ENCODE data around the gene TCF12. TPM values are rescaled to one million over a fixed set of nuclear protein-coding genes. Genes with fewer than 3 reads are reported as not detected.

The TCF12 gene
- total RNA-seq, 2 experiments from 2014 or later: 55.8 to 59.4 TPM

- no peak for DNase-seq
- Mint-ChIP-seq H3K36me3 (peaks cover 2% of the 10 kb centered on the region), H3K4me1 (peaks cover under 1% of the 10 kb centered on the region), H3K27ac (no peak overlapping the region), H3K9me3 (no peaks in the 10 kb centered on the region), H3K27me3 (no peaks in the 10 kb centered on the region), H3K4me3 (no peak overlapping the region)
These were observed 25.1 kb upstream of the TCF12 start for GRCh38 chr15:56893364-56893678.

DNA sequence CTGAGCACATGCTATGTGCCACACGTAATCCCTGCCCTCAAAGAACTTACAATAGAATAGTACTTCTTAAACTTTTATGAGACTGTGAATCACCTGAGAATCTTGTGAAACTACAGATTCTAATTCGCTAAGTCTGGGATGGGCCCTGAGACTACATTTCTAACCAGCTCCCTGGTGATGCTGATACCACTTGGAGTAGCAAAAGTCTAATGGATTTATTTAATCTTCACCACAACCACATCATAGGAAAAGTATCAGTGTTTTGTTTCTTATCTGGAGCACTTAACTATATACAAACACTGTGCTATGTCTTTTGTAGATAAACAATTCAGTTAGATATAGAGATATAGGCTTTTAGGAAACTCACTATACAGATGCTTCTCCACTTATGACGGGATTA, 23.8 kb upstream of the TCF12 start:
- no peak for DNase-seq
- no peaks in the 10 kb centered on the region for H3K27me3 Mint-ChIP-seq
- H3K4me1 Mint-ChIP-seq: no peaks in the 10 kb centered on the region

GRCh38 chr15:56901931-56902330, 16.5 kb upstream of the TCF12 start:
- DNase-seq: no peak
- no peaks in the 10 kb centered on the region for H3K27me3 Mint-ChIP-seq

More for the DNA sequence above, 23.8 kb upstream of the TCF12 start:
- Mint-ChIP-seq H3K36me3 (peaks cover 2% of the 10 kb centered on the region), H3K9me3 (no peaks in the 10 kb centered on the region), H3K27ac (no peak overlapping the region), H3K4me3 (no peak overlapping the region)

GRCh38 chr15:56906766-56907165, 11.7 kb upstream of the TCF12 start:
- Mint-ChIP-seq H3K36me3 (peaks cover 4% of the 10 kb centered on the region), H3K9me3 (peaks cover 2% of the 10 kb centered on the region), H3K4me3 (peak overlapping the region; percentile 58), H3K4me1 (peaks cover 16% of the 10 kb centered on the region), H3K27me3 (no peaks in the 10 kb centered on the region), H3K27ac (no peak overlapping the region)
- DNase-seq: no peak

More at GRCh38 chr15:56901931-56902330, 16.5 kb upstream of the TCF12 start:
- Mint-ChIP-seq H3K9me3 (peaks cover 2% of the 10 kb centered on the region), H3K4me1 (peaks cover 11% of the 10 kb centered on the region), H3K4me3 (no peak overlapping the region), H3K27ac (no peak overlapping the region), H3K36me3 (peaks cover 3% of the 10 kb centered on the region)

DNA sequence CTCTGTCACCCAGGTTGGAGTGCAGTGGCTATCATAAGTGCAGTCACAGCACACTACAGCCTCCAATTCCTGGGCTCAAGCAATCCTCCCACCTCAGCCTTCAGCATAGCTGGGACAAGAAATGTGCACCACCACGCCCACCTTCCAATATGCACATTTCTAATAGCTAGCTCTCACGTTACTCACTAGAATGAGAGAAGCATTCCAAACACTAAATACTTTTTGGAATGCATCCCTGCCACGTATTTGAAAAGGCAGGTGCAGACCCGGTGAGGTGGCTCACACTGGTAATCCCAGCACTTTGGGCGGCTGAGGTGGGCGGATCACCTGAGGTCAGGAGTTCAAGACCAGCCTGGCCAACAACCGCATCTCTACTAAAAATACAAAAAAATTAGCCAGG, 7.6 kb upstream of the TCF12 start:
- no peak overlapping the region for H3K27ac Mint-ChIP-seq
- no peak overlapping the region for H3K4me3 Mint-ChIP-seq
- DNase-seq: no peak
- no peaks in the 10 kb centered on the region for H3K27me3 Mint-ChIP-seq
- H3K36me3 Mint-ChIP-seq: peaks cover 1% of the 10 kb centered on the region
- peaks cover 22% of the 10 kb centered on the region for H3K4me1 Mint-ChIP-seq
- no peaks in the 10 kb centered on the region for H3K9me3 Mint-ChIP-seq

GRCh38 chr15:56913241-56913640, 5.2 kb upstream of the TCF12 start:
- H3K27me3 Mint-ChIP-seq: no peaks in the 10 kb centered on the region
- H3K27ac Mint-ChIP-seq: no peak overlapping the region
- peaks cover 18% of the 10 kb centered on the region for H3K4me1 Mint-ChIP-seq
- no peak for DNase-seq
- H3K36me3 Mint-ChIP-seq: peaks cover 7% of the 10 kb centered on the region
- no peak overlapping the region for H3K4me3 Mint-ChIP-seq
- peaks cover 3% of the 10 kb centered on the region for H3K9me3 Mint-ChIP-seq

DNA sequence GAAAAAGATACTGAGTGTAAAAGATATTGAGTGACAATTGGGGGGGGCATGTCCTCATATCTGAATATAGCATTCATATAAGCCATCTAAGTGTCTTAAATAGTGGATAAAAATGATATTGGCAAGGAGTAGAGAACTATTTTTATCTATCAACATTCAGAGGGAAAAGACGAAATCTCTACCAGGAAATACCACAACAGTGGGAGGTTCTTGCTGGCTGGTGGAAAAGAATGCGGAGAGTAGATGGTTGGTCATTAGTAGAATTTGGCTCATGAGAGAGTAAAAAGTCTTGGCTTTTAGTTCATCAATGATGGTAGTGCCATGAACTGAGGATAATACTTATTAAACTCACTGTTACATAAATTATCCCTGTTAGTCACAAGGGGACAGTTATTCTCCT, 4.8 kb upstream of the TCF12 start:
- H3K27me3 Mint-ChIP-seq: no peaks in the 10 kb centered on the region
- DNase-seq: no peak
- H3K36me3 Mint-ChIP-seq: peaks cover 7% of the 10 kb centered on the region
- peaks cover 3% of the 10 kb centered on the region for H3K9me3 Mint-ChIP-seq
- no peak overlapping the region for H3K27ac Mint-ChIP-seq
- H3K4me1 Mint-ChIP-seq: peaks cover 18% of the 10 kb centered on the region
- no peak overlapping the region for H3K4me3 Mint-ChIP-seq

- H3K27ac Mint-ChIP-seq: no peak overlapping the region
- peaks cover 30% of the 10 kb centered on the region for H3K4me1 Mint-ChIP-seq
- H3K4me3 Mint-ChIP-seq: no peak overlapping the region
- H3K27me3 Mint-ChIP-seq: no peaks in the 10 kb centered on the region
- H3K36me3 Mint-ChIP-seq: peaks cover 14% of the 10 kb centered on the region
- peaks cover 3% of the 10 kb centered on the region for H3K9me3 Mint-ChIP-seq
- no peak for DNase-seq
These were observed 2.6 kb upstream of the TCF12 start for GRCh38 chr15:56915888-56916287.

- no peak for DNase-seq
- Mint-ChIP-seq H3K4me3 (peak overlapping the region; percentile 81), H3K27me3 (no peaks in the 10 kb centered on the region), H3K27ac (peak overlapping the region; percentile 19), H3K9me3 (peaks cover 3% of the 10 kb centered on the region), H3K4me1 (peaks cover 30% of the 10 kb centered on the region), H3K36me3 (peaks cover 15% of the 10 kb centered on the region)
These were observed 1.5 kb upstream of the TCF12 start for GRCh38 chr15:56916825-56917477.

DNA sequence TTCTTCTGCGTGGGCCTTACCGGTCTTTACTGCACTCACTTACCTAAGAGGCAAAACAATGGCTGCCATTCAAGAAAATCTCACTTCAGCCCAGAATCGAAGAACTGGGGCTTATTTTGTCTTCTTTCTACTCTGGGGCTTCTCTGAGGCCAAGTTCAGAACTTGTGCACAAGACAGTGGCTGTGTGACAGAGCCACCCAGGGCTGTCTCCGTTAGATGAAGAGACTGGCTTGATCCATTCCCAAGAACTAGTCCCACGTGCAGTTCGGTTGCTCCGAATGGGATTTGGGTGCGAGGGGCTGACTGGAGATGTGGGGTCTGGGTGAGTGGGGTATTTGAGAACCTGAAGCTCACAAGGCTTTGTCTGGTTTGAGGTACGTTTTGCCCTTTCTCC, 795 bp upstream of the TCF12 start:
- Mint-ChIP-seq H3K9me3 (peaks cover 3% of the 10 kb centered on the region), H3K36me3 (peaks cover 20% of the 10 kb centered on the region), H3K27me3 (no peaks in the 10 kb centered on the region), H3K4me3 (peak overlapping the region; percentile 81), H3K27ac (peak overlapping the region; percentile 84), H3K4me1 (peaks cover 29% of the 10 kb centered on the region)
- no peak for DNase-seq

- H3K4me3 Mint-ChIP-seq: peak overlapping the region; percentile 77
- H3K27ac Mint-ChIP-seq: peak overlapping the region; percentile 78
- H3K4me1 Mint-ChIP-seq: peaks cover 36% of the 10 kb centered on the region
- H3K27me3 Mint-ChIP-seq: no peaks in the 10 kb centered on the region
- H3K36me3 Mint-ChIP-seq: peaks cover 32% of the 10 kb centered on the region
- H3K9me3 Mint-ChIP-seq: peaks cover 3% of the 10 kb centered on the region
- DNase-seq: peak; percentile 64
These were observed 676 bp downstream of the TCF12 start for GRCh38 chr15:56919031-56919608.

DNA sequence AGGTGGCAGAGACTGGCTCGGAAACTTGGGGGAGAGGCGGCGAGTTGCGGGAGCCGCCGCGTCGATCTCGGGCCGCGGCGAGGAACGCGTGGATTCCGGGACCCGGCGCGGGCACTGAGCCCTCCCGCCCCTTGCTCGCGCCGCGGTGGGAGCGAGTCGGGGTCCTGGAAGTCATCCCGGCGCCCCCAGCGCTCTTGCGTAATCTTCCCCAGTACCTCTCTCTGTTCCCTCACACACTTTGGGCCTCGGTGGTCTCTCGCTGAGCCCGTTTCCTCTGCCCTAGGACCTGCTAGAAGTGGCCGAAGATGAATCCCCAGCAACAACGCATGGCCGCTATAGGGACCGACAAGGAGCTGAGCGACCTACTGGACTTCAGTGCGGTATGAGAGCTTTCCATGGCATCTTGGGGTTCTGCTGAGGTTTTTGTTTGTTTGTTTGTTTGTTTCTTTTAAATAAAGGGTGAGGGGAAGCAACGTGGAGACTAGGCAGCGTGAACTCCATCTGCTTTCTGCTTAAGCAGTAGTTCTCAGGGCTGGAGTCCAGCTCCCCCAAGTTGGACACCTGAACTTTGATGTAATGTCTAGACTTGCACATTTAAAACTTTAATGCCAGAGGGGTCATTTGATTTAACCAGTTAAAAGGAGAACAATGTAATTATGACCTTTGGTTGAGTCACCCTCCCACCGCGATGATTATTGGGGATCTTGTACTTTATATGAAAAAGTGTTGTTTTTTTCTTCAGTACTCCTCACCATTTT, 1.3 kb downstream of the TCF12 start:
- H3K27ac Mint-ChIP-seq: peak overlapping the region; percentile 89
- peaks cover 42% of the 10 kb centered on the region for H3K4me1 Mint-ChIP-seq
- peaks cover 3% of the 10 kb centered on the region for H3K9me3 Mint-ChIP-seq
- H3K27me3 Mint-ChIP-seq: no peaks in the 10 kb centered on the region
- no peak for DNase-seq
- peaks cover 39% of the 10 kb centered on the region for H3K36me3 Mint-ChIP-seq
- peak overlapping the region; percentile 88 for H3K4me3 Mint-ChIP-seq

DNA sequence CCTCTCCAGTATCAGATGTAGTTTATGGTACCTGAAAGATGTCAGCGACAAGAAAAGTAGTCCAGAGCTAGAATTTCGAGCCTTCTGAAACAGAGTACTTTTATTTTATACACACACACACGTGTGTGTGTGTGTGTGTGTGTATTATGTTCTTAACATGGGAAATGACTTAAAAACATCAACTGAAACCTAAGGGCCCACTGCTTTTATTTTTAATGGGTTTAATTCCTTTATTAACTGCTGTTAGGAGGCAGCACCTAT, 1.9 kb downstream of the TCF12 start:
- Mint-ChIP-seq H3K4me1 (peaks cover 42% of the 10 kb centered on the region), H3K4me3 (peak overlapping the region; percentile 88), H3K27ac (peak overlapping the region; percentile 89), H3K9me3 (peaks cover 3% of the 10 kb centered on the region), H3K27me3 (no peaks in the 10 kb centered on the region), H3K36me3 (peaks cover 39% of the 10 kb centered on the region)
- DNase-seq: no peak

GRCh38 chr15:56923174-56923591, 4.7 kb downstream of the TCF12 start:
- no peak overlapping the region for H3K4me3 Mint-ChIP-seq
- H3K27ac Mint-ChIP-seq: peak overlapping the region; percentile 1
- no peak for DNase-seq
- H3K27me3 Mint-ChIP-seq: no peaks in the 10 kb centered on the region
- H3K36me3 Mint-ChIP-seq: peaks cover 50% of the 10 kb centered on the region
- no peaks in the 10 kb centered on the region for H3K9me3 Mint-ChIP-seq
- H3K4me1 Mint-ChIP-seq: peaks cover 50% of the 10 kb centered on the region

DNA sequence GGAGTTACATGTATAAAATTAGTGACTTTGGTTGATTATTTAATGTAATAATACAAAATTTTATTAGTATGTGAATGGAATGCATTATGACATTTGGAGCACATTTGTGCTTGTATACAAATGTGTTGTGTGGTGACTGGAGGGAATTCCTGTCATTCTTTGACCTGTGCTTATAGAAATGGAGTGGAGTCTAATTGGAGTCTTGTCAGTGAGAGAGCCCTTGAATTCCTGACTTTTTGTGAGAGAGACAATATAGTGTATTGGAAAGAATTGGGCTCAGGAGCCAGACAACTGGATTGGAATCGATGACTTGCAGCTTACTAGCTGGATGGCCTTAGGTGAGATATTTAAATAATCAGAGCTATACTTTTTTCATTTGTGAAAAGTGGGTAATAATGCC, 9.4 kb downstream of the TCF12 start:
- Mint-ChIP-seq H3K27me3 (no peaks in the 10 kb centered on the region), H3K27ac (no peak overlapping the region), H3K36me3 (peaks cover 52% of the 10 kb centered on the region), H3K9me3 (no peaks in the 10 kb centered on the region), H3K4me3 (no peak overlapping the region), H3K4me1 (peaks cover 75% of the 10 kb centered on the region)
- DNase-seq: no peak

DNA sequence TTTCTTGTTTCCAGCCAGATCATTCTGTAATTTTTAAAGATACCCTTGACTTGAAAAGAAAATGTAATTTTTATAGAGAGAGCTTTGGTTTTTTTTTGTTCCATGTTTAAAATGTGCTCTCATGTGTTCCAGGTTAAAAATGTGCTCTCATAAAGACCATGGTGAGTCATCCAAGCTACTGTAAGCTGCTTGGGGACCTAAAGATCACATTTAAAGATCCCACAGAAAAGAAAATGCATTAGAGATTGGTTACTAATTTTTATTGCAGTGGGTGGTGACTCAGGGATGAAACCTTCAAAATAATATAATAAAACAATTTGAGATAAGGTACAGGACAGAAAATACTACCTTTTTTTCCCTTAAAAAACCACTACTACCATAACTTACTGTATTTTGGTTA, 11.0 kb downstream of the TCF12 start:
- Mint-ChIP-seq H3K9me3 (peaks cover under 1% of the 10 kb centered on the region), H3K4me3 (no peak overlapping the region), H3K36me3 (peaks cover 45% of the 10 kb centered on the region), H3K27me3 (no peaks in the 10 kb centered on the region), H3K27ac (peak overlapping the region; percentile 83), H3K4me1 (peaks cover 73% of the 10 kb centered on the region)
- no peak for DNase-seq

All from activated naive CD8-positive, alpha-beta T cell treated with anti-CD3 and anti-CD28 coated beads for 36 hours (primary cell).